Lower leg skin (tissue), 4 donors: Measurements from ENCODE around the gene SMOC2. TPM values are rescaled to one million over a fixed set of nuclear protein-coding genes. Genes with fewer than 3 reads are reported as not detected.
A peak's percentile ranks its signal among the peaks of the same experiment; 100 is the strongest.

Experiments used
- DNase-seq, 2 donors: peaks; one replicate each; pipeline ENCODE4 v3.0.0-alpha.2; 2019; ENCODE audit warnings: low spot score in 2 of 2
- H3K4me3 ChIP-seq: fragments of 200-600 bp; sonication (generic); 2 replicates; pipeline ENCODE4 v1.5.1; 2017; ENCODE audit warnings: mild to moderate bottlenecking, low read depth; ENCODE audit not compliant: poor library complexity, severe bottlenecking
- CTCF ChIP-seq, 3 donors: fragments of 450-650 bp; IDR thresholded peaks; one replicate each; pipeline ENCODE4 v1.5.1; 2016; ENCODE audit warnings: antibody characterized with exemption in 3 of 3, mild to moderate bottlenecking in 3 of 3, moderate library complexity in 2 of 3
- POLR2A ChIP-seq, 2 donors: fragments of 450-650 bp; IDR thresholded peaks; one replicate each; pipeline ENCODE4 v1.6.1; 2016 to 2017; ENCODE audit warnings: antibody characterized with exemption in 2 of 2, mild to moderate bottlenecking in 1 of 2, moderate library complexity in 1 of 2
- WGBS, 2 donors: methylation state at CpG; one replicate each; pipeline ENCODE4 v1.1.5; 2018; 5-methylcytosine and 5-hydroxymethylcytosine counted together
- intact Hi-C: fragments of 100-400 bp; cut with DNase I; formaldehyde crosslinking; loops from one replicate; pipeline ENCODE4 v1.15.0; 2023; ENCODE audit warnings: low total_unique reads
- total RNA-seq, 4 donors: library from RNA; depleted of rRNA; stranded (reverse); fragments of >200 nt; gene quantifications; one replicate each; pipeline ENCODE4 v1.1.0, GENCODE V29; 2016

Gene SMOC2
- total RNA-seq, 4 donors from 2014 or later = 12.5 to 26.1 (median 13.0) TPM

DNA sequence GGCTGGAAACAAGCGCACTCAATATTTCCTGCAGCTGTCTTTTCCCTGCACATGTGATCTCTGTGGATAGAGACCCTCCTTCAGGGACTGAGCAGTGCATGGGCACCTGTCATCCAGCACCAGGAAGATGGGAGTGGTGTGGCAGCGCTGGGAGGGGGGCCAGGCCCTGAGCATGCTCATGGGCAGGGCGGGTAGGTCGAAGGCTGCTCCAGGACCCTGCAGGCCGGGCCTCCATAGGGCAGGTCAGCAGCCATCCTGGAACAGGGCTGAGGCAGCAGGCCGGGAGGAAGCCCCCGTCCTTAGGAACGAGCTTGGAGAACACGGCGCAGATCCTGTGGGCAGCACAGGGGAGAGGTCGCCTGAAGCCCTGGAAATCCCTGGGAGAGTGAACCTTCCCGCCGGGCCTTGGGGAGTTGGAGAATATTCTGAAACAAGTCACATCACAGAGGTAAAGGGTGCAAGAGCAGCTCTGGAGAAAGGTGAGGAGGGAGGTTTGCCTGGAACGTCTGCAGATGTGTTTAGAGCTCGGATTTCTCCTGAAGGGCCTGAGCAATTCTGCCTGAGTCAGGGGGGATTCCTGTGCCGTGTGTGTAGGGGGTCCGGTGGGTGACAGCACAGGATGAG is 133.2 kb downstream of the SMOC2 start:
- intact Hi-C loops = no loop called here
- TF ChIP-seq CTCF (IDR thresholded peaks at IDR 0.05) = no peak
- no peak for TF ChIP-seq POLR2A (IDR thresholded peaks at IDR 0.05)
- DNase-seq = no peak
- 89% methylated on average over 17 of the region's 17 CpGs for WGBS, 2 donors
- H3K4me3 ChIP-seq = no peak overlapping the region

DNA sequence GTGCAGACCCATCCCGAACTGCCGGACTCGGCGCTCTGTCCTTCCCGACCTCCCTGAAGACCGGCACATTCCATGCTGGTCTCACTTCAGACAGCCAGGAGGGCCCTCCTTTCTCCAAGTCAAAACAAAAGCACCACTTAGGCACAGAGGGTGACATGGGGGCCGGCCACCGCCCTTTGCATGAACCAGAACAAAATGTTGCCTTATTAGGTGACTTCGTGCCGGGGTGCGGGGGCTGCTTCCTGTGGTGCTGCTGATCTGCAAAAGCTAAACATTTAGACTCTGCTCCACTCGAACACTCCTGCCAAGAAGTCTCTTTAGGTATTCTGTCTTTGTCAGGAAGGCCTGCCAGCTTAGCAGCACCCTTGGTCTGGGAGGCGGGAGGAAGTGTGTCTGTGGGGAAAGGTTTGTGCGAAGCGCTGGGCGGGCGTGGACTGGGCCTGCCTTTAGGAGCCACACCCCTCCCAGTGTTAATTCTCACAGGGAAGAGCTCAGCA is 133.8 kb downstream of the SMOC2 start:
- TF ChIP-seq CTCF (IDR thresholded peaks at IDR 0.05) (no peak), POLR2A (IDR thresholded peaks at IDR 0.05) (no peak)
- no peak overlapping the region for H3K4me3 ChIP-seq
- DNase-seq = no peak
- intact Hi-C loops = no loop called here
- WGBS, 2 donors = 59 to 67% methylated on average over 17 of the region's 17 CpGs

- WGBS, 2 donors = 87 to 90% methylated on average over 14 to 15 of the region's 15 CpGs
- no peak overlapping the region for H3K4me3 ChIP-seq
- intact Hi-C loops = no loop called here
- TF ChIP-seq POLR2A (IDR thresholded peaks at IDR 0.05) = no peak
- TF ChIP-seq CTCF (IDR thresholded peaks at IDR 0.05) = no peak
- no peak for DNase-seq
Measured at GRCh38 chr6:168575346-168576098, 134.5 kb downstream of the SMOC2 start.

GRCh38 chr6:168576388-168576787 is 135.4 kb downstream of the SMOC2 start:
- DNase-seq = no peak
- no peak overlapping the region for H3K4me3 ChIP-seq
- intact Hi-C loops = no loop called here
- WGBS, 2 donors = 94 to 97% methylated on average over 14 of the region's 14 CpGs
- TF ChIP-seq CTCF (IDR thresholded peaks at IDR 0.05) (no peak), POLR2A (IDR thresholded peaks at IDR 0.05) (no peak)

GRCh38 chr6:168577496-168577895 is 136.5 kb downstream of the SMOC2 start:
- intact Hi-C loops = no loop called here
- 91 to 95% methylated on average over 8 to 9 of the region's 9 CpGs for WGBS, 2 donors

More at GRCh38 chr6:168577496-168577895, 136.5 kb downstream of the SMOC2 start:
- H3K4me3 ChIP-seq = no peak overlapping the region
- TF ChIP-seq CTCF (IDR thresholded peaks at IDR 0.05) (no peak), POLR2A (IDR thresholded peaks at IDR 0.05) (no peak)
- DNase-seq = peak in 1 of 2 donors; percentile 56
